IPS-15b (cell line): ENCODE data around the gene B3GNT9.

Source experiments
- H3K27me3 ChIP-seq: one replicate; pipeline ENCODE4 v1.6.1; 2013; ENCODE audit warnings: low read length; ENCODE audit not compliant: control insufficient read depth, insufficient read depth
- H3K36me3 ChIP-seq: one replicate; pipeline ENCODE4 v1.6.1; 2013; ENCODE audit warnings: low read length; ENCODE audit not compliant: control insufficient read depth, insufficient read depth
- H3K4me1 ChIP-seq: one replicate; pipeline ENCODE4 v1.6.1; 2013; ENCODE audit warnings: mild to moderate bottlenecking, low read length; ENCODE audit not compliant: control insufficient read depth, insufficient read depth
- H3K4me3 ChIP-seq: one replicate; pipeline ENCODE4 v1.5.1; 2013; ENCODE audit warnings: low read depth, low read length
- H3K9ac ChIP-seq: one replicate; pipeline ENCODE4 v1.6.1; 2013; ENCODE audit warnings: low read depth, mild to moderate bottlenecking, low read length
- H3K9me3 ChIP-seq: one replicate; pipeline ENCODE4 v1.6.1; 2013; ENCODE audit warnings: mild to moderate bottlenecking, low read length; ENCODE audit not compliant: control insufficient read depth, insufficient read depth

B3GNT9 gene

GRCh38 chr16:67101311-67102082 is 49.3 kb downstream of the B3GNT9 start:
- H3K9ac ChIP-seq: no peak overlapping the region
- no peaks in the 10 kb centered on the region for H3K9me3 ChIP-seq
- no peak overlapping the region for H3K4me3 ChIP-seq
- no peaks in the 10 kb centered on the region for H3K27me3 ChIP-seq
- H3K4me1 ChIP-seq: no peaks in the 10 kb centered on the region
- no peaks in the 10 kb centered on the region for H3K36me3 ChIP-seq

GRCh38 chr16:67100569-67101310 is 50.1 kb downstream of the B3GNT9 start:
- Histone ChIP-seq H3K27me3 (no peaks in the 10 kb centered on the region), H3K4me1 (no peaks in the 10 kb centered on the region), H3K4me3 (no peak overlapping the region), H3K9ac (no peak overlapping the region), H3K9me3 (no peaks in the 10 kb centered on the region), H3K36me3 (no peaks in the 10 kb centered on the region)

- no peaks in the 10 kb centered on the region for H3K4me1 ChIP-seq
- H3K27me3 ChIP-seq: no peaks in the 10 kb centered on the region
- no peaks in the 10 kb centered on the region for H3K36me3 ChIP-seq
- no peak overlapping the region for H3K9ac ChIP-seq
- no peak overlapping the region for H3K4me3 ChIP-seq
- no peaks in the 10 kb centered on the region for H3K9me3 ChIP-seq
These were observed 52.2 kb downstream of the B3GNT9 start for GRCh38 chr16:67098599-67098998.
